GM12801 (cell line): ENCODE data around the gene KCNAB1.

Experiments
- TF ChIP-seq, protein P1 (sequence below): IDR thresholded peaks from one replicate; pipeline ENCODE4 v1.5.1; 2011; ENCODE audit warnings: control low read depth; ENCODE audit not compliant: insufficient read length; ENCODE audit errors: extremely low read depth

Gene KCNAB1

DNA sequence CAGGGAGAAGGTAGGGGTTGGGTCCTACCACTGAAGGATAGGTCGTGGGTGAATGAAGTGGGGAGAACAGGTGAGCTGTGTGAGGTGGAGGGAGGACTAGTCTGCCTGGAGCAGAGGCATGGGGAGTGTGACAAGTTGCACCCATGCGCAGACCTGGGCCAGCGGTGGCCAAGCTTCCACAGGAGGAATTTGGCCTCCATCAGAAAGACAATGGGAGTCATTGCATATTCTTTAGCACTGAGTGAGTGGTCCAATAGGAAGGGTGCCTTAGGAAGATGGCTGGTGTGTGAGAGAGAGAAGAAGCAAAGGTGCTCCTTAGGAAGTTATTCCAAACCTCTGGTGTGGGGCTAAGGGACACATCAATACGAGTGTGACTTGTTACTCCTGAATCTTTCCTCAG lies 191.1 kb downstream of the KCNAB1 start:
- TF ChIP-seq, protein P1, sequence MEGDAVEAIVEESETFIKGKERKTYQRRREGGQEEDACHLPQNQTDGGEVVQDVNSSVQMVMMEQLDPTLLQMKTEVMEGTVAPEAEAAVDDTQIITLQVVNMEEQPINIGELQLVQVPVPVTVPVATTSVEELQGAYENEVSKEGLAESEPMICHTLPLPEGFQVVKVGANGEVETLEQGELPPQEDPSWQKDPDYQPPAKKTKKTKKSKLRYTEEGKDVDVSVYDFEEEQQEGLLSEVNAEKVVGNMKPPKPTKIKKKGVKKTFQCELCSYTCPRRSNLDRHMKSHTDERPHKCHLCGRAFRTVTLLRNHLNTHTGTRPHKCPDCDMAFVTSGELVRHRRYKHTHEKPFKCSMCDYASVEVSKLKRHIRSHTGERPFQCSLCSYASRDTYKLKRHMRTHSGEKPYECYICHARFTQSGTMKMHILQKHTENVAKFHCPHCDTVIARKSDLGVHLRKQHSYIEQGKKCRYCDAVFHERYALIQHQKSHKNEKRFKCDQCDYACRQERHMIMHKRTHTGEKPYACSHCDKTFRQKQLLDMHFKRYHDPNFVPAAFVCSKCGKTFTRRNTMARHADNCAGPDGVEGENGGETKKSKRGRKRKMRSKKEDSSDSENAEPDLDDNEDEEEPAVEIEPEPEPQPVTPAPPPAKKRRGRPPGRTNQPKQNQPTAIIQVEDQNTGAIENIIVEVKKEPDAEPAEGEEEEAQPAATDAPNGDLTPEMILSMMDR = no peak

GRCh38 chr3:156311930-156312329 lies 191.6 kb downstream of the KCNAB1 start:
- TF ChIP-seq, protein P1 = no peak

DNA sequence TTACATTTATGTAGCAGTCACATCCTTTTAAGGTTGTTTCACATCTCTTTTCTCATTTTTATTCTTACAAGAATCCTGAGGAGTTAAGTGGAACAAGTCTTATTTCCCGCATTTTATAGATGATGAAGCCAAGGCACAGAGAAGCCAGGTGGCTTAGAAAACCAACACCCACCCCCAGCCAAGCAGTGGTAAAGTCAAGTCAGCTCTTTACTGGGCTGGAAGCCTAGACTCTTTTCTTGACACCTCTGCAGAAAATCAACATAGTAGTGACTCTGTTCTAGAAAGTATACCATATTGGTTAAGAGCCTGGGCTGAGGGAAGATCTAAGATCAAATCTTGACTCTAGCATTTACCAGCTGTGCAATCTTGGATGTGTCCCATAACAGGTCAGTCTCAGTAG lies 195.7 kb downstream of the KCNAB1 start:
- TF ChIP-seq, protein P1 = no peak

DNA sequence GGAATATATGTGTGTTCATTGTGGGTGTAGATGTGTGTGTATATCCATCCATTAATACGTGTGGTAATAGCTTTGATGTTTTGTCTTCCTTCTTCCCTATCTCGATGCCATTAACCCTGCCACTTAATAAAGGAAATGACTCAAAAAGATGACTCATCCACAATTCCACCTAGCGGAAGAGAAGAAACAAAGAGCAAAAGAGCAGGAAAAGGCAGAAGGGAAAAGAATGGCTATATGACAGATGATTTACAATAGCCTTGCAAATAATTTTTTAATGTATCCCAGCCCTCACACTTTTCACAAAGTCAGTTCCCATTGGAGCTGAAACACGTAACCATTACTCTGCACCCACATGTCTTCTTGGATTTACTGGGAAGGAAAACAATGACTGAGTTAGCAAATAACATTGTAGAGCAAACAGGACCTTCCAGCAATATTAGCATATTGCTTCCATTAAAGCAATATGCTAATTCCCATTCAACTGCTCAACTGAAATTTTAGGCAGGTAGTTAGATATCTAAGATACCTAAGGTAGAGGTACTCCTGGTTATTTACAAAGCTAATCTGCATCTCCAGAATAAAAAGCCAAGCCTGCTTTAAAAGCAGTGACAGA lies 197.2 kb downstream of the KCNAB1 start:
- TF ChIP-seq, protein P1 = no peak

DNA sequence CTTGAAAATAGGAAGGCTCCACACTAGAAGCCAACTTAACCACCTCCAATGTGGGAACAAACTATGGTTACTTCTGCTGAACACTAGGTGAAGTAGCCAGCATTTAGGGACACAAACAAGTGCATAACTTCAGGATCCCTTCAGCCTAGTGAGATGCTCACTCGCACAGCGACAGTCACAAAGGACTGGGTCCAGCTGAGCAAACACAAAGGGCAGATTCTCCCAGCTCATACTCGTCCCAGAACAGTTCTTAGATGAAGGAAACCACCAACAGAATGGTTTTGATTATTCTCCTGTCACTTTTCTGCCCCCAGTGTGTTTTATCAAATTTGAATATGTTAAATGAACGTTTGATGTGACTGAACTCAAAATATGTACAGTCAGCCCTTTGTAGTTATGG lies 201.6 kb downstream of the KCNAB1 start:
- TF ChIP-seq, protein P1 = no peak

- TF ChIP-seq, protein P1 = no peak
These were observed 203.1 kb downstream of the KCNAB1 start for GRCh38 chr3:156323466-156323865.

DNA sequence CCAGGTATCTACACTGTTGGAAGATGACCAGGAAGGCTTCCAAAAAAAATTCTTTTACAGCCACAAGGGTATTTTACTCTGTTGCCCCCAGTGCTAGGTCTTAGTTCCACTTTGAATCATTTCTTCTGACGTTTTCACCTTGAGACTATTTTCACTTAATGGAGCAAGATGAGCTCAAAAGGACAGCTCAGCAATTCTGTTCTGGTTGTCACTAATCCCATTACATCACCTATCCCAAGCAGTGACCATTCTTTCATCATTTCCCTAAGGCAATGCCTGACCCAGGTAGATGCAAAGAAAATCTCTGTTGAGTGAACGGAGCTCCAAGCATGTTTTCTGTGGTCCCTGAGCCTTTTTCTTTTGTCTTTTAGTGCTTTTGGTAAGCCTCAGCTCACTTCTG lies 210.0 kb downstream of the KCNAB1 start:
- TF ChIP-seq, protein P1 = no peak
